ENCODE results near the gene WWC1. TPM values are rescaled to one million over a fixed set of nuclear protein-coding genes. Genes with fewer than 3 reads are reported as not detected.

WWC1 gene
- polyA plus RNA-seq, 3 donors, result 2.8 to 14.2 (median 4.8) TPM

DNA sequence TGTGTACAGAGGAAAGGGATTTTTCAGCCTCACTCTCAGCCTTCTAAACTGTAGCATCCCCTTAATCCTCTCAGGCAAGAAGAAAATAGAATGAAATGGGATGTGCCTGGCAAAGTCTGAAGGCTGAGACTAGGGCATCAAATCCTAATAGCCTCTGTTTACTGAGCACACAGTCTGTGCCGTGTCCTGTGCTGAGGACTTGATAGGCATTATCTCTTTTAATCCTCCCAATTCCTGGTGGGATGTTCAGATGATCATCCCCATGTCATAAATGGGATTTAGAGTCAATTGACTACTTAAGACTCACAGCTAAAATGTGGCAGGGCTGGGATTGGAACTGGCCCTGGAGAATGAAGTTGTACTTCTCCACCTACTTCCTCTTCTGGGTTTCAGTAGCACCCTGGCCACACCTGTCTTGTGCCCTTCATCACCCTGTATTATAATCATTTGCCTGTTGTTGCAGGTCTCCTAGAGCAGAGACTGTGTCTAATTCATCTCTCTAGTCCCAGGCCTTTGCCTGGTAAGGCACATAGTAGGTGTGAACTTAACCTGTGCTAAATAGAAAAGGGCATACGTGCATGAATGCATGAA lies 81.0 kb downstream of the WWC1 start:
- H3K27ac ChIP-seq (ENCODE audit: low read depth, low read length), result no peak overlapping the region
- 78 to 85% (median 79%) methylated on average over 2 of the region's 2 CpGs for WGBS, 3 donors

DNA sequence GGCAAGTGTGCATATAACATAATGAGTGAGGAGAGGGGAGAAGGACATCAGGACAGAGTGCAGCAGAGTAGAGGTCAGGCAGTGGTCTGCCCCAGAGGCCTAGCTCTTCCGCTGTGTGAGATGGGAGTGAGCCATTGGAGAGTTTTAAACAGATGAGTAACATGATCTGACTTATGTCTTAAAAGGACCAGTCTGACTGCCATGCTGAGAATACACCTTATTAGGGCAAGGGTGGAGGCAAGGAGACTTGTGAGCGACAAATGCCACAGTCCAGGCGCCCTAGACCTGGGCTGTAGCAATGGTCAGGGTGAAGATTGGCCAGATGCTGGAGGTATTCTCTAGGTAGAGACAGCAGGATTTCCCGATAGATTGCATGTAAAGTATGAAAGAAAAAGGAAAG lies 83.1 kb downstream of the WWC1 start:
- WGBS, 3 donors, result 90 to 99% (median 91%) methylated on average over 4 of the region's 4 CpGs
- H3K27ac ChIP-seq (ENCODE audit: low read depth, low read length), result no peak overlapping the region

DNA sequence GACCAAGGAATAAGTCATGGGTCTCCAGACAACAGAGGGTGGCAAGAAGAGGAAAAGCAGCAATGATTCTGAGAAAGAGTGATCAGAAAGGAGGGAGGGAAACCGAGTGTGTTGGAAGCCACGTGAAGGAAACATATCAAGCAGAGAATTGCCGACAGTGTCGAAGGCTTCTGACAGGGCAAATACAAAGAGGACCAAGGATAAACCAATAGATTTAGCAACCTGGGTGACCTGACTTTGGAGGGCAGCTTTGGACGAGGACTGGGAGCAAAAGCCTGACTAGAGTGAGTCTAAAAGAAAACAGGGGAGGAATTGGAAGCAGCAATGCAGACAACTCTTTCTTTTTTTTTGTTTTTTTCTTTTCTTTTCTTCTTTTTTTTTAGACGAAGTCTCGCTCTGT lies 83.8 kb downstream of the WWC1 start:
- 76 to 84% (median 78%) methylated on average over 7 of the region's 7 CpGs for whole genome bisulfite sequencing, 3 donors
- no peak overlapping the region for H3K27ac ChIP-seq (ENCODE audit: low read depth, low read length)

DNA sequence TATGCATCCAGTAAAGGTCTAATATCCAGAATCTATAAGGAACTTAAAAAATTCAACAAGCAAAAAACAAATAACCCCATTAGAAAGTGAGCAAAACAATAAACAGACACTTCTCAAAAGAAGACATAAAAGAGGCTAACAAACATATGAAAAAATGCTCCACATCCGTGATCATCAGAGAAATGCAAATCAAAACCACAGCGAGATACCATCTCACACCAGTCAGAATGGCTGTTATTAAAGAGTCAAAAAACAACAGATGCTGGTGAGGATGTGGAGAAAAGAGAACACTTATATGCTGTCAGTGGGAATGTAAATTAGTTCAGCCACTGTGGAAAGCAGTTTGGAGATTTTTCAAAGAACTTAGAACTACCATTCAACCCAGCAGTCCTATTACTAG lies 86.1 kb downstream of the WWC1 start:
- WGBS, 3 donors, result 79 to 91% (median 84%) methylated on average over 2 of the region's 2 CpGs
- H3K27ac ChIP-seq (ENCODE audit: low read depth, low read length), result no peak overlapping the region

DNA sequence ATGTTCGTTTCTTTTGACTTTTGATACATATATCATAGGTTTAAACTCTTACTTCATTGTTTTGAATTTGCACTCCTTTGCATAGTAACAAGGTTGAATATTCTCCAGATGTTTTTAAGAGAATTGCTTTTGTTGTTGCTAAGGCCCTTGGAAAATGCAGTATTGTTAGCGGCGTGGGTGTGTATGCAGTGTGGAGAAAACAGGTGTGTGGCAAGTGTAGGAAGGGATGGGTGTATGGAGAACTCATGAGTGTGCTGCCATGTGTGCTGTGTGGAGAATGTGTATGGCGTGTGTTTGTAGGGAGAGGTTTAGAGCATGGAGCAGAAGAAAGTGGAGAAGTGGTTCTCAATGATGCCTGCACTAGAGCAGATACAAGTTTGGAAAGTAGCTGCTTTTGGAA lies 87.3 kb downstream of the WWC1 start:
- H3K27ac ChIP-seq (ENCODE audit: low read depth, low read length), result no peak overlapping the region
- 87 to 96% (median 89%) methylated on average over 4 of the region's 4 CpGs for WGBS, 3 donors

DNA sequence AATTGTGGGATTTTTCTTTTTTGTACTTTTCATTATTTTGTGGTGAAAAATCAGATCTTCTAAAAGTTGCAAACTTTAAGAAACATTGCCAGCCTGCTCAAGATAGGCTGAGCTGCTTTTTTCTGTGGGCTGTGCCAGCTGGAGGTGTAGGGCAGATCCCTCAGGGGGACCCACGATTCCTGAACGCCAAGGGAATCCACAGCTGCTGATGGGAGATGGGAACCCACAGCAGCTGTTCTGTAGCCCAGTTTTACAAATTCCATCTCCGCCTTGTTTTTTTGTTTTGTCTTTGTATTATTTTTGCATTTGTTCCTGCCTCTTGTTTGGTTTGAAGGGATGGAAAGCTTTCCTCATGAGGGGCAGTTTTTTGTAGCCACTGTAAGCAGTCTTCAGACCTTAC lies 91.0 kb downstream of the WWC1 start:
- 36 to 75% (median 68%) methylated on average over 3 of the region's 3 CpGs for WGBS, 3 donors
- H3K27ac ChIP-seq (ENCODE audit: low read depth, low read length), result no peak overlapping the region

DNA sequence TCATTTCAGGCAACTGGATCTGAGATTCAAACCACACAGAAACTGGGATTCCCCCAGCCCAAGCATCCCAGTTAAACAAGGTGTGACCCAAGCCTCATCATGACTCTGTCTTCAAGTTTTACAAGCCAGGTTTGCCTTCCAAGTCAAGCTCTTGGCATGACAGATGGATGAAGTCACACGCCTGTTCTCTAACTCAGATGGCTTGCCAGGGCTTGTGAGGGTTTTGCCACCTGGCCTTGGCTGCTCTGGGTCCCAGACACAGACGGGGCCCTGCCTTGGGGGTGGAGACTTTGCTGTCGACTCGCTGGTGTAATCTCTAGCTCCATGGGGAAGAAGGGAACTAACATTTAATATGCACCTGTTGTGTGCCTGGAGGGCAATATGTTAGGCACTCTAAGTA lies 99.0 kb downstream of the WWC1 start:
- 69 to 88% (median 86%) methylated on average over 4 of the region's 4 CpGs for WGBS, 3 donors
- H3K27ac ChIP-seq (ENCODE audit: low read depth, low read length), result no peak overlapping the region

DNA sequence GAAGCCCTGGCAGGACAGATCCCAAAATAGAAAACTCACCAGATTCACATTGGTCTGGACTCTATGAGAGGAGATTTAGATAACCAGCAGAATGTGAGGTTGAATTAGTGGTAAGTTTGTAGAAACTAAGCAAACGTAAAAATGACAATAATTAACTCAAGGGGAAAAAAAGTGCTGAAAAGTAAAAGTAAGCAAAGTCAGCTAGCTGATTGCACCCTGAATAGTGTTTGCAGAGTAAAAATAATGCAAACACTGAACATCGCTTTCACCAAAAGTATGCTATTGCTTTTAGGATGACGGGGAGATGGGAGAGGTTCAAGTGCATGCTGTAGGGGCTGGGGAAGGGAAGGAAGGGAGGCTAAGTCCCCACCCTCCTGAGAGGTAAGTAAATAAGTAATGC lies 102.3 kb downstream of the WWC1 start:
- 78 to 92% (median 84%) methylated on average over 3 of the region's 3 CpGs for WGBS, 3 donors
- H3K27ac ChIP-seq (ENCODE audit: low read depth, low read length), result no peak overlapping the region

DNA sequence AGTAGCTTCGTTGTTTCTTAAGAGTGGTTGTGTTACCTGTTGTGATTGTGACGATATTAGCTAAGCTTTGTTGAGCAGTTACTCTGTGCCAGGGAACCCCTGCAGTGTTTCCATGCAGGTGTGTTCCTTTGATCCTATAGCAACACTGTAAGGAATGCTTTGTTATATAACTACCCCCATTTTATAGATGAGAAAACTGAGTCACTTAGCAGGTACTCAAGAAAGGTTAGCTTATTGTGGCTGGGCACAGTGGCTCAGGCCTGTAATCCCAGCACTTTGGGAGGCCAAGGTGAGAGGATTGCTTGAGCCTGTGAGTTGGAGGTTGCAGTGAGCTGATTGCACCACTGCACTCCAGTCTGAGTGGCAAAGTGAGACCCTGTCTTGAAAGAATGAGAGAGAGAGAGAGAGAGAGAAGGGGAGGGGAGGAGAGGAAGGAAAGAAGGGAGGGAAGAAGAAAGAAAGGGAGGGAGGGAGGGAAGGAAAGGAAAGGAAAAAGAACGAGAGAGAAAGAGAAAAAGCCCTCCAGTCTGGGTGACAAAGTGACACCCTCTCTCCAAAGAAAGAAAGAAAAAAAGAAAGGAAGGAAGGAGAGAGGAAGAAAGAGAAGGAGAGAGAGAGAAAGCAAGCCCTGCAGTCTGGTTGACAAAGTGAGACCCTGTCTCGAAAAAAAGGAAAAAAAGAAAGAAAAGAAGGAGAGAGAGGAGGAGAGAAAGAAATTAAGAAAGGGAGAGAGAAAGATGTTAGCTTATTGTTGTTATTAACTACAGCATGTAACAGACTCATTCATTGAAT lies 109.2 kb downstream of the WWC1 start:
- 76 to 89% (median 78%) methylated on average over 4 of the region's 4 CpGs for WGBS, 3 donors
- no peak overlapping the region for H3K27ac ChIP-seq (ENCODE audit: low read depth, low read length)

DNA sequence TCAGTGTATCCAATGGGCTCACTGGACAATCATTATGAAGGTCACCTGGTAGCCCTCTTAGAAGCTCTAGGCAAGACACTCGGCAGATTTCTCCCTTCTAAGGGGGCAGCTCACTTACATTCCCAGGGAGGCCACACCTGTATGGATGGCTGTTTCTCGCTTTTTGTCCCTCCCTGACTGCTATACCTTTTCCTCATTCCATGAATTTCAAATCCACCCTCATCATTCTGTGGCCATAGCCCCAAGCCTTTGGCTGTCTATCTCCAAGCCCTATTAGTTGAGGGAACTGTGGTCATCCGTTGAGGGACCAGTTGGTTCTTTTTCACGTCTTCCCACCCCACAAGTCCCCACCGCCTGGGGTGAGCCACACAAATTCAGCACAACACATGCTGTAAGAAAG lies 109.8 kb downstream of the WWC1 start:
- 67 to 81% (median 67%) methylated on average over 5 of the region's 5 CpGs for WGBS, 3 donors
- H3K27ac ChIP-seq (ENCODE audit: low read depth, low read length), result no peak overlapping the region

DNA sequence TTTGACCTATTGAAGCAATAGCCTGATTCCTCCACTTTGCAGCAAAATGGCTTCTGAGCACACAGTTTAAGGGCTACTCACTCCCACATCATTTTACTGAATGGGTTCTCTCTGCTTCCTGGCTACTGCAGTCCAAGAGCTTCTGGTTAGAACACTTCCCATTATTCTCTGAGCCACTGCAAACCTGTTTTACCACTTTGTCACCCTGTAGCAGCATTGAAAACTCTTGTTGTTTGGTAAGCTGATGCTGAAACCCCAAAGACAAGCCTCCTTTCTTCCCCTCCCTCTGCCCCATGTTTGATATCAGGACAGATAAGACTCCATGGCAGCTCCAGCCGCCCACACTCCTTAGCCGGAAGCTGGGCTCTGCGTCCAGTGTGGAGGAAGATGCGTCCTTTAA lies 110.4 kb downstream of the WWC1 start:
- H3K27ac ChIP-seq (ENCODE audit: low read depth, low read length), result no peak overlapping the region

DNA sequence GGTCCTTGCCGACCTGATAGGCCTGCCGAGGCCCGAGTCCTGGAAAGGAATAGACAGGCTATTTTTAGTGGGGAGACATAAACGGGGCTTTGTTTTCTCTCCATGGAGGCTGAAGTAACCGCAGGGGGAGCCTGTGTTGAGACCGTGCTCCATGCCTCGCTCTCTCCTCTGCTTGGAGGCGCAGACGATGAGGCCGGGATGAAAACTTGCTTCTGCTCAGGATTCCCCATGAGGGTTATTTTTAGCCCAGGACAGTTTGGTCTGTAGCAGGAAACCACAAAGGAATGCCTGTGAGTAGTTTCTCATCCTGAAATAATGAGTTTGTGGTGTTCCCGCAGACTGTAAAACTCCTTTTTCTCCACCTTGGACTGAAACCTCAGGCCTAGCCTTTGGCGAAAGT lies 112.9 kb downstream of the WWC1 start:
- 67 to 79% (median 70%) methylated on average over 12 of the region's 12 CpGs for WGBS, 3 donors
- no peak overlapping the region for H3K27ac ChIP-seq (ENCODE audit: low read depth, low read length)

More for the DNA sequence above, 110.4 kb downstream of the WWC1 start:
- WGBS, 3 donors, result 70 to 92% (median 88%) methylated on average over 4 of the region's 4 CpGs

DNA sequence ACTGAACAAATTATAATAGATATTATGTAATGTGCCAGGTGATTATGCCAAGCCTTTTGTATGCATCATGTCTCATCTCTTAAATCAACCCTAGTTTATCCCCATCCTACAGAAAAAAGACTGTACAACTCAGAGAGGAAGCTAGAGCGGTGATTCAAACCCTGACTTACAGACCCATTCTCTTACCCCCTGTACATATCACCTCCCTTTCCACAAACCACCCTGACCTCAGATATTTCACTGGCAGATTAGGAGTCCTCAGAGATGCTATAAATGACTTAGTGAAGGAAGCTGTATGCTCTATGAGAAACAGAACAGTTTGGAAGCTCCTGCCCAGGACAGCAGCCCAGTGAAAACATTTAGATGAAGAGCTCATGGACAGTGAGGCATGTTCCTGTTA lies 115.8 kb downstream of the WWC1 start:
- no peak overlapping the region for H3K27ac ChIP-seq (ENCODE audit: low read depth, low read length)
- 95 to 96% (median 95%) methylated on average over 1 of the region's 1 CpG for WGBS, 3 donors

DNA sequence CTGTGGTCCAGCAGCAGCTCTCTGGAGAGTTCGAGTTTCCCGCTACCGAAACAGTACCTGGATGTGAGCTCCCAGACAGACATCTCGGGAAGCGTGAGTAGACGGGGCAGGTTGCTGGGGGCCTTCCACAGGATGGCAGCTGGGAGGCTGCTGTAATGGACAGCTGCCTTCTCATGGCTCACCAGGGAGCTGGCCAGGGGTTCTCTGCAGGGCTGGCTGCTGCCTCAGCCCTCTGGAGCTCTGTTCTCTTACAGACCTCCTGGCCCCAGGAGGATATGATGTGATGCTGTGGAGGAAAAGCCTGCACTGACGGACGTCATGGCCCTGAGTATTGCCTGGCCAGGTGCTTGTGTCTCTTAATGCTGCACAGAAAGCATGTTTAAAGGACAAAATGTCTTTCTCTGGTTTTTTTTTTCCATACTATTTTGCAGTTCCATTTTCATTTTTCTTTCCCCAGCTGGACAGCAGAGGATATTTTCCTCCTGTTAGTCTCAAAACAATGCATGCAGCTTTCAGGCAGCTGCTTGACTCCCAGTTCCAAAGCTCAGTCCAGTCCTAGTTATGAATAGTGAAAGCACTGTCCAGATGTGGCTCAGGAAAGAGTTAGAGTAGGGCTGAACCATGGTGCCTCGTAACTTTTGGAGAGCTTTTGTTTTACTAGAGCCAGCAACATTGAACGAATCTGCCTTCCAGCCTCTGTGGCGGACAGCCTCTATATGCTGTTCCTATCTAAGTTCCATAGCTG lies 117.3 kb downstream of the WWC1 start:
- whole genome bisulfite sequencing, 3 donors, result 68 to 86% (median 75%) methylated on average over 11 of the region's 11 CpGs

DNA sequence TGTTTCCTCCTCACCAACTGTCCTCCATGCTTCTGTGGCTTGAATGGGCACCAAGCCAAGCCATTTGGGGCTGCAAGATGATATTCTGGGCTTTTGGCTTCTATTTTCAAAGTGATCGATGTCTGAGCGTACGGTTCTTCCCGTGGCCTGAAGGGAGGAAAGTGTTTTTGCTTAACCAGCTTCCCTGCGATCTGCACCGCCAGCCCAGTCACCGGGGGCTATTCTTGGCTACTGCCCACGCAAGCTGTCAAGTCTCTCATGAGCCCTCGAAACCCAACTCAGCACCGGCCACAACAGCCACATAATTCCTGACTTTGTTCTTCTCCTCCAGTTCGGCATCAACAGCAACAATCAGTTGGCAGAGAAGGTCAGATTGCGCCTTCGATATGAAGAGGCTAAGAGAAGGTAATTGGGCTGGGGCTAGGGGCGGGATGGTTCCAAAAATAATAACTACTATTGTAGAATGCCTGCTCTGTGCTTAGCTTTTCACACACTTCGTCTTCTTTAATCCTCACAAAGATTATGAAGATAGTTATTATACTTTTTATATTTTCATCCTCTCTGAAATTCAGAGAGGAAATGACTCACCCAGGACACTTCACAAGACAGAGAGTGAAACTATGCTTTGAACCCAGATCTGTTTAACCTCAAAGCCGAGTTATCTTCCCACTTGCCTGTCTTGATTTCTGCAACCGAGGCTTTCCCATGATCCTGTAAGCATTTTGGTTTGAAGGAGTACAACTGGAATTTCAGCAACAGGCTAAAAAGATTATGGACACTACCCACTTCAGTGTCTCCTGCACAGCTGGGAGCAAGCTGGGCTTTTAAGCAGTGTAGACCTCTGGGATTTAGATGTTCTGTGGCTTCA lies 118.4 kb downstream of the WWC1 start:
- 40 to 73% (median 43%) methylated on average over 17 of the region's 17 CpGs for WGBS, 3 donors

More for the DNA sequence above, 117.3 kb downstream of the WWC1 start:
- no peak overlapping the region for H3K27ac ChIP-seq (ENCODE audit: low read depth, low read length)

DNA sequence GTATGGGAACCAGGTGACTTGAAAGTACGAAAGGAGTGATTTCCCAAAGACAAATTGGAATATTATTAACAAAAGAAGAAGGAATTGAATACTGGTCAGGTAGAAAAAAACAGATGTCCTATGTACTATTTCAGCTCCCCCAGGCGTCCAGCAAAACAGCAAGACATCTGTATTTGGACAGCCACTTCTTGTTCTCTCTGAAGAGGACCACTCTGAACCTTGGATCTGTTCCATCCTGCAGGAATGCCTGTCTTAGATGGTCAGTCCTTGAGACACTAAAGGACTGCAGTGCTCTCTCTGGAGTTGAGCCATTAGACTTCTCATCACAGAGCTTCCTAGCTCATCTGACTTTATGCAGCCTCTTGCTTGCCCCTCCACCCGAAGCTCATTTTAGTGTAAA lies 120.4 kb downstream of the WWC1 start:
- WGBS, 3 donors, result 78 to 86% (median 83%) methylated on average over 3 of the region's 3 CpGs
- H3K27ac ChIP-seq (ENCODE audit: low read depth, low read length), result no peak overlapping the region

More for the DNA sequence above, 118.4 kb downstream of the WWC1 start:
- no peak overlapping the region for H3K27ac ChIP-seq (ENCODE audit: low read depth, low read length)

DNA sequence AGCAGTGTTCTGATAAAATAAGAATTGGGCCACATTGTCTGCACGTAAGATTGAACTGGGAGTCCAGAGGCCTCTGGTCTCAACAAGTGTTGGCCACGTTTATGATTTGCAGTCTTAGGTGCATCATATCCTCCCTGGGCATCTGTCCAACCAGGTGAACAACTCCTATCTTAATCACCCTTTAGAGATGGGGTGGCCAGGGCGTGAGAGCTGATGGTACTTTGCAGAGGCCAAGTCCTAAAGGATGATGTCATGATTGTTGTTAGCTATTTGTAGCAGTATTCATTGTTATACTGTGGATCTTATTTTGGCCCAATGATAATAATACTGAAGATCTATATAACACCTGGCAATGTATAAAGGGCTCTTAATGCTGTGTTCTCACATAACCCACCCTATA lies 121.6 kb downstream of the WWC1 start:
- 81 to 82% (median 81%) methylated on average over 3 of the region's 3 CpGs for WGBS, 3 donors
- H3K27ac ChIP-seq (ENCODE audit: low read depth, low read length), result no peak overlapping the region

DNA sequence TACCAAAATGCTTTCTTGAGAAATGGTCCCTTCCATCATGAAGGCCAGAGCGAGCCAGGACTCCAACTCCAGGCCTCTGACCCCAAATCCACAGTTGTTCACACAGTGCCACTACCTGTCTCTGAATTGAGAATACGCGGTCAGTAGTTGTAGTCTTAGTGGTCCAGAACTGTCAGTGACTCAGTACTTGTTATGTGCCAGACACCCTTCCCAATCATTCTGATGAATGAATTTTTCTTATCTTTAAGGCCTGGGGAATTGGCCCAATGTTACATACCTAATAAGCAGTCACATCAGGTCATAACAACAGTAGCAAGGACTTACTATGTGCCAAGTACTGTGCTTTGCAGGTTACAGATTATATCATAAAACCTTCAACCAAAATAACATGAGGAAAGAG lies 122.2 kb downstream of the WWC1 start:
- H3K27ac ChIP-seq (ENCODE audit: low read depth, low read length), result no peak overlapping the region
- 93 to 96% (median 95%) methylated on average over 3 of the region's 3 CpGs for WGBS, 3 donors

DNA sequence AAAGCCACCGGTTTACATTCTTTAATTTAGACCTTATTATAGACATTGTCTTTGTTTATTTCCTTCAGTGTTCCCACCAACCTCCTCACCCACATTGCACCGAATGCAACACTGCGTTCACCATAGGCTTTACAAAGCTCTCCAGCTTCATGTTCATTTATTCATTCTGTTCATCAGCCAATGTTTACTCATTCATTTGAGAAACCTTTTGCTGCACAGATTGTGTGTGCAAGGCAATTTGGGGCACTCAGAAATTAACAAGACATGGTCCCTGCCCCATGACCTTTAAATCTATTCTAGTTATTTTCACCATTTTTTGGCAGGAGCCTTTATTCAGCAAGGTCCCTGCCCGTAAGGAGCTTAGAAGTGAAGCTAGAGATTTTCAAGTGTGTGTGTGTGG lies 124.0 kb downstream of the WWC1 start:
- no peak overlapping the region for H3K27ac ChIP-seq (ENCODE audit: low read depth, low read length)
- WGBS, 3 donors, result 87 to 89% (median 88%) methylated on average over 4 of the region's 4 CpGs
